CD4-positive, alpha-beta T cell treated with Interleukin-17A for 4 hours (primary cell): Measurements from ENCODE around the gene TMEM242.

Experiments used
- DNase-seq: peaks from one replicate; pipeline ENCODE4 v3.0.0-alpha.2; 2020; ENCODE audit warnings: mixed read lengths

TMEM242 gene

GRCh38 chr6:157246048-157246630 lies 77.2 kb downstream of the TMEM242 start:
- DNase-seq = no peak

GRCh38 chr6:157245436-157245835 lies 77.9 kb downstream of the TMEM242 start:
- DNase-seq = no peak

GRCh38 chr6:157244780-157245179 lies 78.5 kb downstream of the TMEM242 start:
- DNase-seq = no peak

- no peak for DNase-seq
Measured at GRCh38 chr6:157244175-157244574, 79.1 kb downstream of the TMEM242 start.

GRCh38 chr6:157242791-157243190 lies 80.5 kb downstream of the TMEM242 start:
- no peak for DNase-seq

GRCh38 chr6:157240960-157241311 lies 82.4 kb downstream of the TMEM242 start:
- DNase-seq = no peak

GRCh38 chr6:157240059-157240959 lies 83.0 kb downstream of the TMEM242 start:
- no peak for DNase-seq

- DNase-seq = no peak
Measured at GRCh38 chr6:157239671-157240058, 83.7 kb downstream of the TMEM242 start.
